H9 (cell line): ENCODE measurements around the gene SH3RF3. TPM values are rescaled to one million over a fixed set of nuclear protein-coding genes. Genes with fewer than 3 reads are reported as not detected.

Source experiments
- DNase-seq: peaks from one replicate; pipeline ENCODE4 v3.0.0-alpha.2; 2017
- H2AFZ ChIP-seq: one replicate; pipeline ENCODE4 v1.6.1; 2013; ENCODE audit warnings: mild to moderate bottlenecking, low read length, control low read depth, moderate library complexity
- H2AK5ac ChIP-seq: 2 replicates; pipeline ENCODE4 v1.6.1; 2013; ENCODE audit warnings: low read length, control low read depth, mixed read lengths; ENCODE audit not compliant: insufficient read length
- H2BK120ac ChIP-seq: one replicate; pipeline ENCODE4 v1.6.1; 2013; ENCODE audit warnings: low read depth, mild to moderate bottlenecking, low read length, control low read depth, inconsistent platforms; ENCODE audit not compliant: poor library complexity, severe bottlenecking
- H2BK12ac ChIP-seq: 2 replicates; pipeline ENCODE4 v1.6.1; 2013; ENCODE audit warnings: low read length, control low read depth, mixed read lengths, low read depth; ENCODE audit not compliant: insufficient read length
- H2BK15ac ChIP-seq: 2 replicates; pipeline ENCODE4 v1.6.1; 2013; ENCODE audit warnings: low read depth, low read length, control low read depth
- H2BK20ac ChIP-seq: one replicate; pipeline ENCODE4 v1.6.1; 2013; ENCODE audit warnings: low read depth, mild to moderate bottlenecking, low read length, control low read depth, inconsistent platforms; ENCODE audit not compliant: poor library complexity, severe bottlenecking
- H2BK5ac ChIP-seq: 2 replicates; pipeline ENCODE4 v1.6.1; 2013; ENCODE audit warnings: low read length, control low read depth, mixed read lengths; ENCODE audit not compliant: insufficient read length
- H3K14ac ChIP-seq: 2 replicates; pipeline ENCODE4 v1.6.1; 2013; ENCODE audit warnings: low read length, control low read depth; ENCODE audit not compliant: insufficient read depth
- H3K18ac ChIP-seq: 2 replicates; pipeline ENCODE4 v1.6.1; 2013; ENCODE audit warnings: low read depth, mild to moderate bottlenecking, mixed read lengths, low read length, control low read depth; ENCODE audit not compliant: insufficient read length
- H3K23ac ChIP-seq: 2 replicates; pipeline ENCODE4 v1.6.1; 2013; ENCODE audit warnings: low read length, control low read depth, mixed read lengths, low read depth; ENCODE audit not compliant: insufficient read length
- H3K23me2 ChIP-seq: 2 replicates; pipeline ENCODE4 v1.6.1; 2013; ENCODE audit warnings: low read depth, mild to moderate bottlenecking, mixed read lengths, low read length, control low read depth; ENCODE audit not compliant: insufficient read length, poor library complexity, severe bottlenecking
- H3K27ac ChIP-seq: 2 replicates; pipeline ENCODE4 v1.5.1; 2013; ENCODE audit warnings: low read length, control low read depth, mixed read lengths, low read depth; ENCODE audit not compliant: insufficient read length
- H3K27me3 ChIP-seq: 2 replicates; pipeline ENCODE4 v1.6.1; 2013; ENCODE audit warnings: low read length, control low read depth, inconsistent platforms; ENCODE audit not compliant: insufficient read depth
- H3K4ac ChIP-seq: 2 replicates; pipeline ENCODE4 v1.6.1; 2013; ENCODE audit warnings: low read depth, mild to moderate bottlenecking, control low read depth, inconsistent platforms, low read length, moderate library complexity
- H3K4me1 ChIP-seq: 2 replicates; pipeline ENCODE4 v1.6.1; 2013; ENCODE audit warnings: low read length, control low read depth, inconsistent platforms; ENCODE audit not compliant: insufficient read depth
- H3K4me2 ChIP-seq: 2 replicates; pipeline ENCODE4 v1.6.1; 2013; ENCODE audit warnings: low read length, control low read depth, mixed read lengths; ENCODE audit not compliant: insufficient read length, insufficient read depth
- H3K56ac ChIP-seq: 2 replicates; pipeline ENCODE4 v1.6.1; 2013; ENCODE audit warnings: low read depth, mild to moderate bottlenecking, mixed read lengths, low read length, control low read depth; ENCODE audit not compliant: insufficient read length
- H3K79me1 ChIP-seq: 2 replicates; pipeline ENCODE4 v1.6.1; 2013; ENCODE audit warnings: low read depth, mild to moderate bottlenecking, moderate library complexity, low read length, control low read depth, inconsistent platforms; ENCODE audit not compliant: insufficient read depth, poor library complexity, severe bottlenecking
- H3K79me2 ChIP-seq: 2 replicates; pipeline ENCODE4 v1.6.1; 2013; ENCODE audit warnings: low read length, control low read depth, inconsistent platforms; ENCODE audit not compliant: insufficient read depth
- H3K9ac ChIP-seq: 2 replicates; pipeline ENCODE4 v1.6.1; 2013; ENCODE audit warnings: low read length, control low read depth, mixed read lengths; ENCODE audit not compliant: insufficient read length; ENCODE audit errors: extremely low read depth
- H3K9me3 ChIP-seq: one replicate; pipeline ENCODE4 v1.6.1; 2013; ENCODE audit warnings: low read depth, low read length, inconsistent platforms; ENCODE audit not compliant: control insufficient read depth
- H3T11ph ChIP-seq: one replicate; pipeline ENCODE4 v1.6.1; 2013; ENCODE audit warnings: mild to moderate bottlenecking, low read length, control low read depth, inconsistent platforms
- H4K20me1 ChIP-seq: one replicate; pipeline ENCODE4 v1.6.1; 2013; ENCODE audit not compliant: control insufficient read depth, insufficient read length, insufficient read depth
- H4K5ac ChIP-seq: 2 replicates; pipeline ENCODE4 v1.6.1; 2013; ENCODE audit warnings: low read depth, mild to moderate bottlenecking, mixed read lengths, low read length, control low read depth; ENCODE audit not compliant: insufficient read length
- H4K8ac ChIP-seq: replicated peaks from 2 replicates; pipeline ENCODE4 v1.6.1; 2013; ENCODE audit warnings: low read length, control low read depth, mixed read lengths, low read depth; ENCODE audit not compliant: insufficient read length
- H4K91ac ChIP-seq: 2 replicates; pipeline ENCODE4 v1.6.1; 2013; ENCODE audit warnings: low read depth, mild to moderate bottlenecking, moderate library complexity, mixed read lengths, low read length, control low read depth; ENCODE audit not compliant: insufficient read length
- H3K27ac Mint-ChIP-seq, 3 experiments: 2 replicates in 2 of 3; 3 replicates in 1 of 3; pipeline ENCODE4 v1.8.0; 2020 to 2021; ENCODE audit warnings: mixed read lengths in 3 of 3, mild to moderate bottlenecking in 1 of 3, moderate library complexity in 1 of 3
- H3K27me3 Mint-ChIP-seq: 2 replicates; pipeline ENCODE4 v1.8.0; 2021; ENCODE audit warnings: low read depth, mild to moderate bottlenecking, moderate library complexity, mixed read lengths
- H3K36me3 Mint-ChIP-seq, 3 experiments: 2 replicates in 2 of 3; 3 replicates in 1 of 3; pipeline ENCODE4 v1.8.0; 2020 to 2021; ENCODE audit warnings: low read depth in 3 of 3, mixed read lengths in 3 of 3; ENCODE audit not compliant: insufficient read depth in 1 of 3
- H3K4me1 Mint-ChIP-seq, 2 experiments: 2 replicates each; pipeline ENCODE4 v1.8.0; 2020; ENCODE audit warnings: mixed read lengths in 2 of 2
- H3K4me3 Mint-ChIP-seq, 2 experiments: 2 replicates in 1 of 2; 3 replicates in 1 of 2; pipeline ENCODE4 v1.8.0; 2020 to 2021; ENCODE audit warnings: mild to moderate bottlenecking in 2 of 2, mixed read lengths in 2 of 2, moderate library complexity in 1 of 2
- H3K9me3 Mint-ChIP-seq, 2 experiments: 2 replicates in 1 of 2; 3 replicates in 1 of 2; pipeline ENCODE4 v1.8.0; 2020; ENCODE audit warnings: mild to moderate bottlenecking in 2 of 2, mixed read lengths in 2 of 2, moderate library complexity in 1 of 2
- CTCF ChIP-seq: fragments of 200-600 bp; sonication (generic); conservative IDR thresholded peaks from 3 replicates; pipeline ENCODE4 v1.8.0; 2021; ENCODE audit warnings: antibody characterized with exemption, mild to moderate bottlenecking
- WGBS: extraction: QIAGEN DNeasy Blood & Tissue Kit; methylation state at CpG from one replicate; pipeline ENCODE4 v1.1.7; 2013; ENCODE audit warnings: missing lambda C conversion rate, low lambda C conversion rate, mixed read lengths; ENCODE audit not compliant: insufficient read length; ENCODE audit errors: extremely low coverage; 5-methylcytosine and 5-hydroxymethylcytosine counted together
- total RNA-seq: library from RNA; stranded (reverse); gene quantifications from 2 replicates; pipeline ENCODE4 v1.2.1, GENCODE V29; 2021

The SH3RF3 gene
- total RNA-seq, 1 experiment from 2014 or later: 0.46 TPM

DNA sequence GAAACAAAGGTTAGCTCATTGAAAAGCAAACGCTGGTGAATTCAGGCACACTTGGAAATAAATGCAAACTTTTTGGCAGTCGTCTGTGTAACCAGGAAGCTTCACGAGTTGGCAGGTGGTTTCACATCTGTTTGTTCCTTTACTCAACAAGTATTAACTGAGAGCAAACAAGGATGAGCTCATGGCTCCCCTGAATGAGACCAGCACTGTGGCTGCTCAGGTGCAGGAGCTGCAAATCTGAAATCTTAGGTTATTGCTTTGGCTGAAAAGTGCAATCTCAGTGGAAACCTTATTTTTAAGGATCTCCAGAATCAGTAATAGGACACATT lies 46.3 kb downstream of the SH3RF3 start:
- Histone ChIP-seq H2BK120ac (no peak overlapping the region), H2BK12ac (no peak overlapping the region), H3K14ac (no peak overlapping the region), H3K9me3 (no peaks in the 10 kb centered on the region), H2AK5ac (no peak overlapping the region), H3K4me1 (no peaks in the 10 kb centered on the region; the same call in 1 of the 2 replicates), H3K27ac (no peak overlapping the region), H3K18ac (no peak overlapping the region), H3K79me2 (no peaks in the 10 kb centered on the region), H3K23ac (no peak overlapping the region), H3K4ac (no peak overlapping the region), H3K79me1 (no peaks in the 10 kb centered on the region), H2BK15ac (no peak overlapping the region), H4K20me1 (no peaks in the 10 kb centered on the region), H3K56ac (no peak overlapping the region), H3K4me2 (no peak overlapping the region), H4K91ac (no peak overlapping the region), H2BK20ac (no peak overlapping the region), H3K27me3 (no peaks in the 10 kb centered on the region), H3K23me2 (no peaks in the 10 kb centered on the region), H2AFZ (no peak overlapping the region), H4K5ac (no peak overlapping the region), H4K8ac (no peak overlapping the region), H2BK5ac (no peak overlapping the region), H3K9ac (no peak overlapping the region), H3T11ph (no peak overlapping the region)
- Mint-ChIP-seq H3K27ac (no peak overlapping the region), H3K4me3 (no peak overlapping the region), H3K4me1 (peaks cover 28 to 31% of the 10 kb centered on the region in 2 experiments), H3K27me3 (no peaks in the 10 kb centered on the region; the same call in 1 of the 2 replicates), H3K36me3 (peaks cover 5 to 14% (median 8%) of the 10 kb centered on the region in 3 experiments), H3K9me3 (peaks cover 23 to 26% of the 10 kb centered on the region in 2 experiments; a peak in 4 of 5 replicates)
- TF ChIP-seq CTCF: no peak
- DNase-seq: no peak
- WGBS: no CpG with 5 or more reads among the region's 3 CpGs
